Measurements from ENCODE around the gene CKS1B.

CKS1B gene

DNA sequence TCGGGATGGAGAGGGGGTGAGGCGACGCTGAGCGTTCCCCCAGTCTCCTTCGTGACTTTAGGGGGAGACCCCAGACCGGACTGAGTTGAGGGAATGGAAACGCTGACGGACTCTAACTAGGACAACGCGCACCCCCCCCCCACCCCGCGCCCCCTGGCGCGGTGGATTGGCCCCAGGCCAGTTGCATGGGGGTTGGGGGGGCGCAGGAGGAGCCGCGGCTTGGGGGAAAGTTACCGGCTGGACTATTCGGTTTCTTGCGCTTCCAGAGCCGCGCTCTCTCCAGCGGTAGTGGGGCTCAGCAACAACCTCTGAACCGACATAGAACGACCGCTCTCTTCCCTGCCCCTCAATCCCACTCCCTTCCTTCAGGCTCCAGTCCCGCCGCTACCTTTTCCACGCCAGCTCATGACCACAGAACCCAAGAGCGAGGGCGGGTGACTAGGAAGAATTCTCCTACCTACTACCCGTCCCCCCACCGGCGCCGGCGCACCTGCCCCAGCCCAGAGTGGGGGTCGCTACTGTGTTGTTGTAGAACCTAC is 28.8 kb downstream of the CKS1B start:
- no peak for DNase-seq

DNA sequence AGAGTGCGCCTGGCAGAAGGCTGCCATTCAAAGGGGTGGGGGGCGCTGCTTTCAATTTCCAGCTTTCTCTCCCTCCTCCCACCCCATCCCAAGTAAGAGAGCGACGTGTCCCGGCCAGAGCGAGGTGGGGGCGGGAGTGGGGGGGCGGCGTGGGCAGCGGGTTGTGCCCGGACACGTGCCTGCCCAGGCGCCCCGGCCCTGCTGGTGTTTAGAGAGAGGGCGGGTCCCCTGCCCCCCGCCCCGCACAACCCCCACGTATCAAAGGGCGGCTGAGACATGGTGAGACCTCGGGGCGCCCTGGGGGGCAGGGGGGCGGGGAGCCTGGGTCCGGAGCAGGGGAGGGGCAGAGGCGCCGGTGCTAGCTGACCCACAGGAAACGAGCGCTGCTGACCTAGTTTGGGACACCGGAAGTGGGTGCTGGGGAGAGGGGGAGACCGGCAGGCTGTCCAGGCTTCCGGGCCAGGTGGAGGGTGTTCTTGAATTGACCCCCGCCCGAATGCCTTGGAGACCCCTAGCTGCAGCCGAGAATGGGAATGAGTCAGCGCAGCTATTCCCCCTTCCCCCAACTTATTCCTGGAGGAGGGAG is 29.4 kb downstream of the CKS1B start:
- no peak for DNase-seq

DNA sequence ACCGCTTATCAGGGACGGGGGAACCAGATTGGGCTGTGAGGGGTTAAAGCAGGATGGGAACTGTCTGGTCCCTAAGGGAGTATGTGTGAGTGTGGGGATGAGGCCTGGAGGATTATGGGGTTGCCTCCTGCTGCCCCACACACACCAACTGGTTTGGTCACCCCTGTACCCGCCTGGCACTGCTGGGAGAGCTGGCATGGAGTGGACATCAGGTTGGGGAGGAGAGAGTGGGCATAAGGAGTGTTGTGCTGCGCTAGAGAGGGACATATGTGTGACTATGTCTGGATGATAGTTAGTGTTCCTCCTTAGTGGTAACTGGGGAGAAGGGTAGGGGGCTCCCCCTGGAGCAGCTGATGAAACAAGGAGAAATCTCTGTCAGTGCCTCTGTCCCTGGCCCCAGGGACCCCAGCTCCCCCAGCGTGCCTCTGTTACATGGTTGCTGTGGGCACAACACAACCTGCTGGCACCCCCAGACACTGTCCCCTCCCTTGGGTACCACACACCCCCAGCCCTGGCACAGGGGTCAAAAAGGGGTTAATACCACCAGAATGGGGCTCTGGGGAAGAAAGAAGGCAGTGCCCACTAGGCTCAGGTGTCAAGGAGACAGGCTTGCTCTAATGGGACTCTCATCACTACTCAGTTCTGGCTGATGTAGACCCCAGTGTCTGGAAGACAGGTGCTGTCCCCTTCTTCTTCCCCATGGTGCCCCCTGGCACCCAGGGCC is 30.0 kb downstream of the CKS1B start:
- no peak for DNase-seq

DNA sequence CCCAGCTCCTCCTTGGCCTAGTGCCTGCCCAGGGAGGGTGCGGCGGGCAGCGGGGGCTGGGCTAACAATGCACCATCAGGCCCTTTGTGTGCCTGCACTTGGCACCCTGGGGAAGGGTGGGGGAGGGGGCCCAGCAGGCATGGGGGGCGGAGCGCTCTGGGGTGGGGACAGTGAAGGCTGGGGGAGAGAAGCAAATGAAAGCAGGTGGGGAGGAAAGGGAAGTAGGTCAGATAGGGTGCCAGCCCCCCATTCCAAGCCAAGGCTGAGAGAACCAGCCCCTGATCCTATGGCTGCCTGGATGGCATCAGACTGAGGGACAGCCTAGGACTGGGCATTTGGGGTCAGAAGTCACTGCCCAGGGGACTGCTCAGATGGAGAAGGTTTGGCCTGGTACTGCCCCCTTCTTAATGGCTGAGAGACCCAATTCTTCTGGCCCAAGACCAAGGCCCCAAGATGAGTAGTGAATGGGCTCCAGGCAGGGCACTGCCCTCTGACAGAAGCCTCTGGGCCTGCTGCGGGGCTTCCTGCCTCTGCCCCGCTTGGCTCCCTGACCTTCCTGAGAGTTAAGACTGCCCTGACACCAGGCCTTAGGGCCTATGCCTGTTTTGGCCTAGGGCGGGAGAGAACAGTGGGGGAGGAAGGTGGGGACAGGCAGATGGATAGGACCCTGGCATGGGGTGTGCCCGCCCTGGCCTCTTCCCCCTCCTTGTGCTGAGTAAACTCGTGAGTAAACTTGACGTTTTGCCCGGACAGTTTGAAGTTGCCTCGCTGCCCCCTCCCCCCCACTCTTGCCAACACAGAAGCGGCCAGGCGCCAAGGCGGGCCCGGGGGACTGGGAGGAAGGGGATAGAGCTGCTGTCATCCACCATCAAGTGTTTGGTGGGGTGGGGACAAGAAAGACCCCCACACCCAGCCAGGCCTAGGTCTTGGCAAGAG is 30.9 kb downstream of the CKS1B start:
- no peak for DNase-seq

DNA sequence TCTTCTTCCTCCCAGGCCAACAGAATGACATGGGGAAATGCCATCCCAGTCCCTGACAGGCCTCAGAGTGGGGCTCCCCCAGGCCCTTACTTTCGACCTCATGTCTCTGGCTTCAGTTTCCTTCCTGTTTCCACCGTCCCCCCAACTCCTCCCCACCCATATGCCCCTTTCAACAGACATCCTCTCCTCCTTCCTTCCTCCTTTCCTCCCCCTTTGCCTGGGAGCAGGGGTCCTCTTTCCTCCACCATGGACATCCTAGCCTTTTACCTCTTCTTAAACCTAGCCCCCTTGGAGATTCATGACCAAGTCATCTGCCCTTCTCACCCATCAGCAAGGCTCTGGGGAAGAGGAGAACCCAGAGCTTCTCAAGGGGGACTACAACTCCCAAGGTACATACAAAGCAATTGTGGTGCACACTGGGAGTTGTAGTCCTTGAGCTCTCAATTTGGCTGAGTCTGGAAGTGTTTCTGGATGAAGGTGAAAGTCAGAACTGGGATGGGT is 32.2 kb downstream of the CKS1B start:
- no peak for DNase-seq

DNA sequence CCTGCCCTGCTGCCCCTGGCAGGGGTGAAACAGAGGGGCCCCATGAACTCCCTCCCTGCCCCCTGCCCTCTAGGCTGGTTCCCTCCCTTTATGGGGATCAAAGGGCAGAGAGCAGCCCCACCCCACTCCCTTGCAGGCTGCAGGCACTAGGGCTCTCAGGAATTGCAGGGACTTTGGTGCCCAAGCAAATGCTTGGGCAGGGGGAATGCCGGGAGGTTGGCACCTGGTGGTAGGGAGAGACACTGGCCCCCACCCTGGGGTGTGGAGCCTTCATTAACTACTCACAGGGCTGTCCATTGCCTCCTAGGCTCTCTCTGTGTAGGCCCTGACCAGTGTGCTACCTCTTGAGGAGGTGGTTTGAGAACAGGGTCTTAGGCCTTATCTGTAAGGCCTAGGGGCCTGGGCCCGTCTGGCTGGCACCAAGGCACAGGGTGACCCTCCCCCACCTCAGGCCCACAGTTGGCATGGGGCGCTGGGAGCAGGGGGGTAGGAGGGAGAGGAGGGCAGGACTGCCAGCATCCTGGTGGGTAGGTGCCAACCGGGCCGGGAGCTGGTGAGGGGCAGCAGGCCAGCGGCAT is 32.9 kb downstream of the CKS1B start:
- no peak for DNase-seq

DNA sequence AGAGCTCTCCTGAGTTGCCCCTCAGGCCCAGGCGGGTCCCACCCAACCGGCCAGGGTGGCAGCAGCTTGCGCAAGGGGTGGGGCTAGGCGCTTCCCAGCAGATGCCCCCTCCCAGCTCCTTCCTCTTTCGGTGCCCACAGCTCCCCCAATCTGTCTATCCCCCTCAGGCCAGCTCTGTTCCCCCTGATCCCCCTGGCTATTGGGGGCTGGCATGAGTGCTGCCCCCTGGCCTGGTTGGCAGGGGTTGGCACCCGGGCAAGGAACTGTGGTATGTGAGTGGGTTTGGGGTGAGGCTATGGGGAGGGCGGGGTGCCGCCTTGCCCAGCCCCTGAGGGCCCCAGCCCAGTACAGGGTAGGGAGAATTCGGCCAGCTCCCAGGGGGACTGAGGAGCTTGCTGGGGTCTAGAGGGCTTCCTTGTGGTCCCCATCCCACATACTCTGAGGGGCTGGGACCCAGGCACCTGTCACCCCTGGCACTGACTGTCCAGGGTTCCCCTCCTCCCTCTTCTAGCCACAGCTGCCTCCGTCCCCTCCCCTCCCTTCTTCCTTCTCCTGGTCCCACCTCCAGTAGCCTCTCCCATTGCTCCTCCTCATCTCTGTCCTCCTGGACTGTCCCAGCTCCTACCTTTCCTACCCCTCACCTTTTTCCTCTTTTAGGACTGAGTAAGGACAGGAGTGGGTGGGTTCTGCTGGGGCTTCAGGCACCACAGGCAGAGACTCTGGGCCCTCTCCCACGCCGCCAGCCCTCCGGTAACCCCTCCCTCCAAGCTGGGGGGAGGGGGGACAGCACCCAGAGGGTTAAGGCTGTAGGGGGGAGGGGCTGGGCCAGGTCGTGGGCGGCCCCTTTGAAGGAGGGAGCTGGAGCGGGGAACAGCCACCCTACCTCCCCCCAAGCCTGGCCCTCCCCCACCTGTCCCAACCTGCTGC is 33.8 kb downstream of the CKS1B start:
- DNase-seq = peak; percentile 69 to 72

DNA sequence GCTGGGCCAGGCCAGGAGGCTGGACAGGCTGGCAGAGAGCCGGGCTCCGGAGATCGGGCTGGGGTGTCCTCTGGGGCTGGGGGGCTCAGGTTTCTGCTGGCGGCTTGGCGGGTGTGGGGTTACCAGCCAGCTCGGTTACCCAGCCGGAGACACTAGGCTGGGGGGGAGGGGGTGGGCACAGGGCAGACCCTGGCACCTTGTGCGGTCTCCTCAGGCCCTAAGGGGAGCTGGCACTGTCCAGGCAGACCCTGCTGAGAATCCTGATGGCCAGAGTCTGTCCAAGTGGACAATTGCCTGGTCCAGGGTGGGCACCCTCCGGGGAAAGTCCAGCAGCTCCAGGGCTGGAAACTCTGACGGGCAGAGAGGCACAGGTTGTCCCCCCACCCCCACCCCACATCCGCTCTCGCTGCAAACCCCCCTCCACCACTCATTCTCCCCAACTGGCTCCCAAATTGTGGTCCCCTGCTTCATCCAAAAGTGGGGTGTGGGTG is 34.8 kb downstream of the CKS1B start:
- DNase-seq = no peak

DNA sequence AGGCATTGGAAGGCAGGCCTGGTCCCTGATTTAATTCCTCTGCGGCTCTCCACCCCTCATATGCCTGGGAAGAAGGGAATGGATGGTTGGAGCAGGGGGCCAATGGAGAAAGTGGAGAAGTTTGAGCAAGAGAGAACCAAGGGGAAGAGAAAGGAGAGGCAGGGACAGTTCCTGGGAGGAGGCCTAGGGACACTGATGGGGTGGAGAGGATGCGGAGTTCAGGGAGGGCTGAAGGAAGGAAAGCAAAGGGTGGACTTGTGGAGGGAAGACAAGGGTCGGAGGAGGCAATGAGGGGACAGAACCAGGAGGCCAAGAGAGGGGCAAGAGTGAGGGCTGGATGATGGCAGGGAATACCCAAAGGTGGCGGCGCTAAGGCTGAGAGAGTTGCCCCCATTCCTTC is 35.3 kb downstream of the CKS1B start:
- no peak for DNase-seq

DNA sequence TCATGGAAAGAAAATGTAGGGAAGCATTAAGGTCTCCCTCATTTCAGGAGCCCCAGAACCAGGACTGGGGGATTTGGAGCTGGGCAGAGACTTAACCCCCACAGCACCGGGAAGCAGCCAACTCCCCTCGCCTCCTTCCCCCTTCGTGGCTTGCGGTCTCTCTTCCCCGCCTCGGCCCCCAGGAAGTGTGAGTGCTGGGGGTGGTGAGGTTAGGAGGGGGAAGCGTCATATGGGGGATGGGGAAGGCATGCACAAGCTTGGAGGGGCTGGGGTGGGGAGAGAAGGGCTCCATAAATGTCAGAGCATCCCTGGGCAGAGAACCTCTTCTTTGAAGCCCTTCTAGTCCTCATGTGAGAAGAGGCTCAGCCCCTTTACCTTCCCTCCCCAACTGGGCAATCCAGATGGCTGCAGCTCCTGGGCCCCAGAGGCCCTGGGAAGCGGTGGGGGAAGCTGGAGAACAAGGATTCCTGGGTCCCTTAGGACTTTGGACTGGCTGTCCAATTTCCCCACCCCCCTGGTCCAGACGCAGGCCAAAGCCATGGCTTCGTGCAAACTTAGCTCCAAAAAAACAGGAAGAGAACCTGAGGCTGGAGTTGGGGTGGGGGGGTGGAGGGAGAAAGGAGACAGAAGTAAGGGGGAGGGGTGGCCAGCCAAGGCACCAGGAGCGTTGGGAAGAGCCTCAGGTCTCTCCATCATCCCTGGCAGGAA is 35.9 kb downstream of the CKS1B start:
- no peak for DNase-seq

DNA sequence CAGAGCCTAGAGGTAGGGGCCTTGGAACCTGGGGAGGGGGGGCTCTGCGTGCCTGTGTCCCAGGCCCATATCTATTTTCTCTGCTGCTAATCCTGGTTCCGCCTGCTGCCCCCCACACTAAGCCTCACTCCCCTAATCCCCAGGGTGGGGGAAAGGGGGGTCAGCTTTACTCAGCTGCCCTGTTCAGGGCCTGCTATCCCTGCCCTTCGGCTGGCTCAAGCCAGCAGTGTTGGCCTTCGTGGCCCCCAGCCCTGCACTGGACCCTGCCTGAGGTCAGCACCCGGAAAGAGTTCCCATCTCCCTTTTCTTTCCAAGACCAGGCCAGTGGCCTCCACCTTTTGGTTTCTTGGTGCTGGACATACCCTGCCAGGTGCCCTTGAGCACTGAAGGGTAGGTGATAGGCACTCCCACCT is 36.5 kb downstream of the CKS1B start:
- DNase-seq = no peak

DNA sequence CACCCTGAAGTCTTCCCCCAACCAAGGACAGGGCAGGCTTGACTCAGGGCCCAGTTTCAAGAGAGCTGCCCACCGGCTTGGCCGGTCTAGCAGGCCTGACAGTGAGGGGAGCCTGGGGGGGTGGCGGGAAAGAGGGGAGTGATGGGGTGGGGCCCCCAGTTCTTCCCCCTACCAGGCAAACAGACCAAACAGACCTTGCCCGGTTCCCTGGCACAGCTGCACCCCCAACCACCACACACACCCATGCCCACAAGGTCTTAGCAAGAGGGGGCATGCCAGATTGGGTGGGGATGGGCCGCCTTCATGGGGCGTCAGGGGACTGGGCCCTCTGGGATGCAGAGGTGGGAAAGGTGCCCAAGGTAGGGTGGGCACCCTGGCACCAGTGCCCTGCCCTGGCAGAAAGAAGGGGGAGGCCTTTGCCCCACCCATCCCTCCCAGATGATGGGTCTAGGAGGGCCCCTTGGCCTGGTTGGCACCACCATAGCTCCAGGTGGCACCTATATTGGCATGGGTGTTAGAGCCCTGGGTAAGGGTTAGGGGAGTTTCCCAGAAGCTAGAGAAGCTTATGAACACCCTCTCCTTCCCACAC is 37.0 kb downstream of the CKS1B start:
- DNase-seq = no peak

DNA sequence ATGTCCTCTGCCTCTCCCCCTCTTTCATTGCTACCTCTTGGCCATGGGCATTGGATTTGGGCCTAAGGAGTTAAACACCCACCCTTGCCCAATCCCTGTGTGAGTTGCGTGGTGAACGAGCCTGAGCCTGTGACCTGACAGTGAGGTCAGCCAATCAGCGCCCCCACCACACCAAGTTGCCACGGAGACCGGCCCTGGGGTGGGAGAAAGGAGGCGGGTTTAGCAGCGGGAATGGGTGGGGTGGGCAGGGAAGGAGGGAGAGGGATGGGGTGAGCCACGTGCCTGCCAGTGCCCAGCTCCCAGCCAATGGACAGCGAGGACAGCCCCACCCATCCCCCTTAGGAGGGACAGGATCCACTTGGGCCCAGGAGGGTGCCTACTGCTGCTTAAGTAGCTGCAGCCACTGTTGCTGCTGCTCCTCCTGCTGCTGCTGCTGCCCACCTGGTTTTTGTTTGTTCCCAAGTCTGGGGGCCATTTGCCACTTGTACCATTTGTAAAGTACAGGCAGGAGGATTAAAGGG is 37.6 kb downstream of the CKS1B start:
- no peak for DNase-seq

DNA sequence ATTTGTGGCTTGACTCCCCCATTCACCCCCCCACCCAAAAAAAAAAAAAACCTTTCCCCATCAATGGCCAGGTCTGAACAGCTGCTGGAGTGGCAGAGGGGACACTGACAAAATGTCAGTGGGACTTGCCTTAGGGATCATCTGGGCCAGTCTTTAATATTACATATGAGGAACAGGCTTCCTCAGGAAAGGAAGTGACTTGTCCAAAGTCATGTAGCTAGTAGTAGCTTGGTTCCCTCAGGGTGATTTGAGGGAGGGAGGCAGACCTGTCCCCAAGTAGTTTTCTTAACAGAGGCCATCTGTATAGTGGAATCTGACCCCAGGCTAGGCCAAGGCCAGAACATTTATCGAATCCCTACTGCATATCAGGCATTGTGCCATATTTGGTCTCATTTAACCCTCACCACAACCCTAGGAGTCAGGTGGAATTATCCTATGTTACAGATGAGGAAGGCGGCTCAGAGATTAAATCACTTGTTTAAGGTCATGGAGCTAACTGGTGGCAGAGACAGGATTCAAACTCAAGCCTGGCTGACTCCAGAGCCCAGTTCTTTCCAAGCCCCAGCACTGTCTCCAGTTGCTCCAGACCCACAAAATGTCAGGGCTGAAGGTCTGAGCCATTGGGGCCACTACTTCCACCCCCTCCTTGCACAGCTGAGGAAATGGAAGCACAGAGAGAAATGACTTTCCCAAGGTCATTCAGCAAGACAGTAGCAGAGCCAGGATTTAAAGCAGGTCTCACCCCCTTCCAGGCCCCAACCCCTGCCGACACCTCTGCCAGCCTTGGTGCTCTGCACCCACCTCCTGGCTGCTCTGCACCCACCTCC is 38.5 kb downstream of the CKS1B start:
- no peak for DNase-seq

DNA sequence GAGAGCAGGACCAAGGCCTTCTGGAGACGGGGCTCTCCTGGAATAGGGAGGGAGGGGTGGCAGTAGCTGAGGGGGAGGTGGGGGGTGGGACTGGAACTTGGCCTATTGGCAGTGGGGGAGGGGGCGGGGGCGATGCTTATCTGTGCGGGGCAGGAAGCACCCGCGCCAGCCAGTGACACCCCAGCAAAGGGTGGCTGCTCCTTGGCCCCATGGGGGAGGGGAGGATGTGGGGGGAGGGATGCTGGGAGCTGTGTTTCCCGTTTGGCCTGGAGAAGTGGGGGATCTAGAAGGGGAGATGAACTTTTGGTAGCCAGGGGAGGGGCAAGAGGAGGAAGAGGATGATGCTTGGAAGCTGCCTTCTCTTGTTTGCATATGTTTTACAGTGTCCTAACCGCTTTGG is 39.2 kb downstream of the CKS1B start:
- DNase-seq = no peak

DNA sequence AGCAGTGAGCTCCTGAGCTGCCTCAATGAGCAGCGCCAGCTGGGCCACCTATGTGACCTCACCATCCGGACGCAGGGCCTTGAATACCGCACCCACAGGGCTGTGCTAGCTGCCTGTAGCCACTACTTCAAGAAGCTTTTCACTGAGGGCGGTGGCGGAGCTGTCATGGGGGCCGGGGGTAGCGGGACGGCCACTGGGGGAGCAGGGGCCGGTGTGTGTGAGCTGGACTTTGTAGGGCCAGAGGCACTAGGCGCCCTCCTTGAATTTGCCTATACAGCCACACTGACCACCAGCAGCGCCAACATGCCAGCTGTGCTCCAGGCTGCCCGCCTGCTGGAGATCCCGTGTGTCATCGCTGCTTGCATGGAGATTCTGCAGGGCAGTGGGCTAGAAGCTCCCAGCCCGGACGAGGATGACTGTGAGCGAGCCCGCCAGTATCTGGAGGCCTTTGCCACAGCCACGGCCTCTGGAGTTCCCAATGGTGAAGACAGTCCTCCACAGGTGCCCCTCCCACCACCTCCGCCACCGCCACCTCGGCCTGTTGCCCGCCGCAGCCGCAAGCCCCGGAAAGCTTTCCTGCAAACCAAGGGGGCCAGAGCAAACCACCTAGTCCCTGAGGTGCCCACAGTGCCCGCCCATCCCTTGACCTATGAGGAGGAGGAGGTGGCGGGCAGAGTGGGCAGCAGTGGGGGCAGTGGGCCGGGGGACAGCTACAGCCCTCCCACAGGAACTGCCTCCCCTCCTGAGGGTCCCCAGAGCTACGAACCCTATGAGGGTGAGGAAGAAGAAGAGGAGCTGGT is 40.4 kb downstream of the CKS1B start:
- DNase-seq = no peak

DNA sequence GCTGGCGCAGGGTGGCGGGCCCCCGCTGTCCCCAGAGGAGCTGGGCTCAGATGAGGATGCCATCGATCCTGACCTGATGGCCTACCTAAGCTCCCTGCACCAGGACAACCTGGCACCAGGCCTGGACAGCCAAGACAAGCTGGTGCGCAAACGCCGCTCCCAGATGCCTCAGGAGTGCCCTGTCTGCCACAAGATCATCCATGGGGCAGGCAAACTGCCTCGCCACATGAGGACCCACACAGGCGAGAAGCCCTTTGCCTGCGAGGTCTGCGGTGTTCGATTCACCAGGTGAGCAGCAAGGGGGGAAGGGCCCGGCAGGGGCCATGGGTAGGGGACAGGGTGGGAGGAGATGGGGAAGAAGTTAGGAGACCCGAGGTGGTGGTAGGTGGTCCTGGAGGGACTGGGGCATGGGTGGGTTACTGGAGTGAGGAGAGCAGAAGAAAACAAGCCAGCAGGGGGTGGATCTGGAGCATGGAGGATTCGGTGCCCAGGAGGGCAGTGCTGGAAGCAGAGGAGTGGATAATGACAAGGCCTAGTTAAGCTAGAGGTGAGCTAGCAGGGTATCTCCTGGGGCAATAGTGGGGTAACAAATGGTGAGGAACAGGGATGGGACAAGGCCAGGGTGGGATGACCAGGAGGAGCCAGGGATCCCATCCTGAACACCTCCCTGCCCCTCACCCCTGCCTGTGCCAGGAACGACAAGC is 41.2 kb downstream of the CKS1B start:
- DNase-seq = no peak

Measured in stimulated activated CD4-positive, alpha-beta T cell treated with anti-CD3 and anti-CD28 coated beads, Interleukin-2, amount 100 ng/mL, for 48 hours (primary cell).